ENCODE data around the gene IPCEF1. TPM values are rescaled to one million over a fixed set of nuclear protein-coding genes. Genes with fewer than 3 reads are reported as not detected.
A peak's percentile ranks its signal among the peaks of the same experiment; 100 is the strongest.

The IPCEF1 gene
- total and polyA plus RNA-seq, 2 of the 4 experiments (the other 2 are of a cell fraction) = under 0.01 to 0.03 TPM

DNA sequence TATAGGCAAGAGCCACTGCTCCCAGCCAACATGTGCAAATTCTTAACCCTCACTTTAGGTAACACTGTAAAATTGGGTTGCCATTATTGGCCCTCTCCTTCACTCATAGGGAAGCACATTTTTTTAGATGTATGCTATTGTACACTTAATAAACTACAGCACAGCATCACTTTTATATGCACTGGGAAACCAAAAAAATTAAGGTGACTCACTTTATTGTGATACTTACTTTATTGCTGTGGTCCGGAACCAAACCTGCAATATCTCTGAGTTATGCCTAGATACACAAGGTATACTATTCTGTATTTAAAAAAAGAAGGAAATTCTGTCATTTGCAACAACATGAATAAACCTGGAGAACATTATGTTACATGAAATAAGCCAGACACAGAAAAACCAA is 40.5 kb downstream of the IPCEF1 start:
- Histone ChIP-seq H3K4me3 (ENCODE audit: insufficient read depth, low read depth, low read length) (no peak overlapping the region), H3K36me3 (ENCODE audit: control insufficient read depth, insufficient read depth, low read length) (no peaks in the 10 kb centered on the region), H2BK20ac (ENCODE audit: low read depth, low read length) (no peak overlapping the region), H3K79me1 (ENCODE audit: low read depth in 1 of 2, low read length in 2 of 2) (no peaks in the 10 kb centered on the region; a peak in 1 of 4 replicates), H3K4me2 (ENCODE audit: low read depth, low read length) (no peak overlapping the region), H2AFZ (replicated peaks; ENCODE audit: low read length, poor library complexity) (no peak overlapping the region), H2AK5ac (ENCODE audit: low read depth, low read length) (0 out of 2 replicates have a peak overlapping the region, but pooled peaks have one; percentile 7), H2BK5ac (ENCODE audit: low read depth, low read length, poor library complexity, severe bottlenecking) (no peak overlapping the region), H2BK120ac (ENCODE audit: low read depth, low read length) (peak overlapping the region; percentile 22; the same call in 1 of the 2 replicates), H2AK9ac (replicated peaks; ENCODE audit: low read depth, low read length, poor library complexity) (no peak overlapping the region), H3K56ac (ENCODE audit: extremely low read depth, insufficient read depth, low read length) (no peak overlapping the region), H3K9ac (ENCODE audit: low read depth, low read length) (no peak overlapping the region), H3K18ac (ENCODE audit: low read depth, low read length) (no peak overlapping the region), H3K9me1 (ENCODE audit: insufficient read depth, low read length) (no peaks in the 10 kb centered on the region), H4K8ac (ENCODE audit: low read depth in 2 of 2, low read length in 2 of 2) (no peak overlapping the region), H4K20me1 (ENCODE audit: insufficient read depth, low read length) (no peaks in the 10 kb centered on the region), H4K91ac (ENCODE audit: insufficient read depth, low read depth, low read length) (0 out of 2 replicates have a peak overlapping the region, but pooled peaks have one; percentile 18), H3K4ac (ENCODE audit: low read depth, low read length) (no peak overlapping the region), H3K4me1 (ENCODE audit: control insufficient read depth, insufficient read depth, low read length) (peaks cover 6% of the 10 kb centered on the region), H3K23ac (ENCODE audit: low read depth, low read length) (no peak overlapping the region), H2BK15ac (ENCODE audit: low read depth, low read length) (no peak overlapping the region), H4K5ac (ENCODE audit: low read depth, low read length) (no peak overlapping the region), H3K9me3 (ENCODE audit: control insufficient read depth, insufficient read depth, low read length) (no peaks in the 10 kb centered on the region), H3K27me3 (ENCODE audit: control insufficient read depth, insufficient read depth, low read length) (no peaks in the 10 kb centered on the region), H3K14ac (replicated peaks; ENCODE audit: low read depth, low read length) (no peak overlapping the region), H3K27ac (ENCODE audit: insufficient read depth, low read length) (no peak overlapping the region)
- ChIA-PET CTCF (no interaction called here), POLR2A (ENCODE audit: unreplicated experiment) (no interaction called here)
- BruUV-seq (replicated peaks) = no TSS peak
- no peak for TF ChIP-seq RCOR1 (IDR thresholded peaks at IDR 0.05; ENCODE audit: insufficient replicate concordance, low read length)
- TF ChIP-seq MAFK (IDR thresholded peaks at IDR 0.05; ENCODE audit: low read depth, low read length) = no peak
- no peak for TF ChIP-seq SMC3 (IDR thresholded peaks at IDR 0.05; ENCODE audit: low read depth, low read length)
- no peak for TF ChIP-seq POLR2A (IDR thresholded peaks at IDR 0.05; ENCODE audit: low read depth, low read length)
- no peak for TF ChIP-seq BHLHE40 (IDR thresholded peaks at IDR 0.05; ENCODE audit: low read depth, low read length)
- no peak for TF ChIP-seq RAD21 (IDR thresholded peaks at IDR 0.05; ENCODE audit: low read length)
- intact Hi-C loops (cut with micrococcal nuclease) (no loop called here), in situ Hi-C loops (cut with MboI; ENCODE audit: low sequenced_read_pairs) (no loop called here), dilution Hi-C loops (cut with HindIII; ENCODE audit: low sequenced_read_pairs, unreplicated experiment) (no loop called here)
- DNase-seq (no peak), ATAC-seq (ENCODE audit: low read depth) (no peak)
- WGBS, 2 experiments (ENCODE audit: extremely low coverage in 2 of 2, insufficient read length in 1 of 2) = no CpG with 5 or more reads among the region's 1 CpG
